Measurements from ENCODE around the gene GAL3ST3.
"Not testable (repeated sequence)": the region's sequence is repeated elsewhere in the genome, so short reads cannot be mapped to it uniquely, and the experiment has no call there.

Gene GAL3ST3

GRCh38 chr11:66048547-66049323 lies at the start of gene GAL3ST3:
Gene GAL3ST3 (minus strand): TSS chr11:66049161. CDS start chr11:66045415, 3,746 bp downstream.
- H3K79me2 ChIP-seq (ENCODE audit: control insufficient read depth, low read length), result peaks cover 22% of the 10 kb centered on the region
- TF ChIP-seq CTCF (IDR thresholded peaks at IDR 0.05; ENCODE audit: low read depth, low read length, poor library complexity, severe bottlenecking), result no peak
- no peaks in the 10 kb centered on the region; the same call in 1 of the 2 replicates for H3K27me3 ChIP-seq (ENCODE audit: control insufficient read depth, low read length)
- peaks cover 33% of the 10 kb centered on the region for H3K4me1 ChIP-seq (ENCODE audit: control insufficient read depth, low read length)
- H3K4me2 ChIP-seq (ENCODE audit: low read length), result peak within 1 kb of the TSS; percentile 28
- H3K4me3 ChIP-seq (ENCODE audit: low read length), result no peak within 1 kb of the TSS
- H3K9me3 ChIP-seq (ENCODE audit: control insufficient read depth, insufficient read depth, low read length), result no peaks in the 10 kb centered on the region
- H3F3A ChIP-seq (ENCODE audit: control insufficient read depth, insufficient read depth), result no peaks in the 10 kb centered on the region; the same call in 1 of the 2 replicates
- peaks cover 15% of the 10 kb centered on the region for H3K36me3 ChIP-seq (ENCODE audit: control insufficient read depth, low read length)
- no peaks in the 10 kb centered on the region for H3K9me2 ChIP-seq (replicated peaks; ENCODE audit: control insufficient read depth, low read length)
- 0 out of 2 replicates have a peak, but pooled peaks cover 4% of the 10 kb centered on the region for H4K20me1 ChIP-seq (ENCODE audit: control insufficient read depth, insufficient read depth, low read depth, low read length)
- no peak within 1 kb of the TSS for H3K27ac ChIP-seq (ENCODE audit: low read depth, low read length)

- H3K9me3 ChIP-seq (ENCODE audit: control insufficient read depth, insufficient read depth, low read length); H3K9me2 ChIP-seq (replicated peaks; ENCODE audit: control insufficient read depth, low read length); H3K27ac ChIP-seq (ENCODE audit: low read depth, low read length); H3F3A ChIP-seq (ENCODE audit: control insufficient read depth, insufficient read depth); H3K27me3 ChIP-seq (ENCODE audit: control insufficient read depth, low read length); H3K4me3 ChIP-seq (ENCODE audit: low read length); H3K4me2 ChIP-seq (ENCODE audit: low read length); H4K20me1 ChIP-seq (ENCODE audit: control insufficient read depth, insufficient read depth, low read depth, low read length): not testable (repeated sequence)
- Histone ChIP-seq H3K36me3 (ENCODE audit: control insufficient read depth, low read length) (peaks cover 20% of the 10 kb centered on the region), H3K79me2 (ENCODE audit: control insufficient read depth, low read length) (peaks cover 59% of the 10 kb centered on the region), H3K4me1 (ENCODE audit: control insufficient read depth, low read length) (peaks cover 50% of the 10 kb centered on the region)
Measured at GRCh38 chr11:66092125-66092524, 43.2 kb upstream of the GAL3ST3 start.

- Histone ChIP-seq H3K36me3 (ENCODE audit: control insufficient read depth, low read length) (peaks cover 20% of the 10 kb centered on the region), H4K20me1 (ENCODE audit: control insufficient read depth, insufficient read depth, low read depth, low read length) (no peaks in the 10 kb centered on the region), H3K9me2 (replicated peaks; ENCODE audit: control insufficient read depth, low read length) (no peaks in the 10 kb centered on the region), H3K27me3 (ENCODE audit: control insufficient read depth, low read length) (no peaks in the 10 kb centered on the region), H3K27ac (ENCODE audit: low read depth, low read length) (no peak overlapping the region), H3K4me2 (ENCODE audit: low read length) (no peak overlapping the region), H3K9me3 (ENCODE audit: control insufficient read depth, insufficient read depth, low read length) (peaks cover 4% of the 10 kb centered on the region; the same call in 1 of the 2 replicates), H3K4me1 (ENCODE audit: control insufficient read depth, low read length) (peaks cover 52% of the 10 kb centered on the region), H3K4me3 (ENCODE audit: low read length) (no peak overlapping the region), H3F3A (ENCODE audit: control insufficient read depth, insufficient read depth) (peaks cover 8% of the 10 kb centered on the region), H3K79me2 (ENCODE audit: control insufficient read depth, low read length) (peaks cover 58% of the 10 kb centered on the region)
- no peak for TF ChIP-seq CTCF (IDR thresholded peaks at IDR 0.05; ENCODE audit: low read depth, low read length, poor library complexity, severe bottlenecking)
- TF ChIP-seq EZH2phosphoT487 (IDR thresholded peaks at IDR 0.05; ENCODE audit: borderline replicate concordance, low read length), result no peak
Measured at GRCh38 chr11:66090288-66090687, 41.3 kb upstream of the GAL3ST3 start.

GRCh38 chr11:66089067-66089466 lies 40.1 kb upstream of the GAL3ST3 start:
- H3K4me3 ChIP-seq (ENCODE audit: low read length), result peak overlapping the region; percentile 64
- H3K4me2 ChIP-seq (ENCODE audit: low read length), result peak overlapping the region; percentile 87
- H3K79me2 ChIP-seq (ENCODE audit: control insufficient read depth, low read length), result peaks cover 70% of the 10 kb centered on the region
- no peaks in the 10 kb centered on the region for H3K9me2 ChIP-seq (replicated peaks; ENCODE audit: control insufficient read depth, low read length)
- H3K4me1 ChIP-seq (ENCODE audit: control insufficient read depth, low read length), result peaks cover 63% of the 10 kb centered on the region
- H3K27me3 ChIP-seq (ENCODE audit: control insufficient read depth, low read length), result no peaks in the 10 kb centered on the region
- no peak for TF ChIP-seq EZH2phosphoT487 (IDR thresholded peaks at IDR 0.05; ENCODE audit: borderline replicate concordance, low read length)
- TF ChIP-seq CTCF (IDR thresholded peaks at IDR 0.05; ENCODE audit: low read depth, low read length, poor library complexity, severe bottlenecking), result no peak
- peaks cover 14% of the 10 kb centered on the region for H3F3A ChIP-seq (ENCODE audit: control insufficient read depth, insufficient read depth)
- no peaks in the 10 kb centered on the region for H4K20me1 ChIP-seq (ENCODE audit: control insufficient read depth, insufficient read depth, low read depth, low read length)
- H3K9me3 ChIP-seq (ENCODE audit: control insufficient read depth, insufficient read depth, low read length), result peaks cover 4% of the 10 kb centered on the region; the same call in 1 of the 2 replicates
- peaks cover 20% of the 10 kb centered on the region for H3K36me3 ChIP-seq (ENCODE audit: control insufficient read depth, low read length)
- peak overlapping the region; percentile 94 for H3K27ac ChIP-seq (ENCODE audit: low read depth, low read length)
